Measurements from ENCODE around the gene ANAPC16.

GRCh38 chr10:72261784-72262404, 46.1 kb downstream of the ANAPC16 start:
- TF ChIP-seq CTCF (IDR thresholded peaks at IDR 0.05), result no peak
- TF ChIP-seq POLR2A (IDR thresholded peaks at IDR 0.05), result no peak
- no peak for TF ChIP-seq POLR2AphosphoS5 (IDR thresholded peaks at IDR 0.05)
- TF ChIP-seq EP300 (IDR thresholded peaks at IDR 0.05), result no peak
